ENCODE data around the gene ZP3. TPM values are rescaled to one million over a fixed set of nuclear protein-coding genes. Genes with fewer than 3 reads are reported as not detected.

Gene ZP3
- total RNA-seq (2022), result 5.6 TPM in 2 replicates
- Bru-seq, nascent RNA, result percentile 42 among the genes with signal in this experiment
- percentile 34 among the genes with signal in this experiment for BruChase-seq, experiment 1, labeled RNA remaining after a 6-hour chase
- BruChase-seq, experiment 2, labeled RNA remaining after a 2-hour chase, result percentile 40 among the genes with signal in this experiment
- long read RNA-seq, transcript ZP3-201 (9 exons, 1,483 nt), result major isoform, 8 of 14 reads
- long read RNA-seq, partial matches to known transcripts, result 0 of 14 reads
- long read RNA-seq, other reads (novel, unspliced or antisense), result 5 of 14 reads

GRCh38 chr7:76424413-76425111 is at the start of gene ZP3:
ZP3 (plus strand) TSS chr7:76424950; CDS start chr7:76424965, 15 bp downstream.
- Mint-ChIP-seq H3K27me3 (ENCODE audit: insufficient read depth, unreplicated experiment) (no peaks in the 10 kb centered on the region), H3K36me3 (ENCODE audit: insufficient read depth, unreplicated experiment) (no peaks in the 10 kb centered on the region), H3K27ac (ENCODE audit: low read depth, unreplicated experiment) (peak within 1 kb of the TSS; percentile 86), H3K9me3 (ENCODE audit: unreplicated experiment) (no peaks in the 10 kb centered on the region), H3K4me3 (ENCODE audit: unreplicated experiment) (peak within 1 kb of the TSS; percentile 1), H3K4me1 (ENCODE audit: insufficient read depth, unreplicated experiment) (peaks cover 21% of the 10 kb centered on the region)
- POLR2A ChIA-PET, result interaction anchor here (1.0 to 3.3 kb wide), 6 partner anchors 31 to 124 kb away, joined by 4 to 27 read pairs (median 5); partner anchors contain the start of gene YWHAG
- TF ChIP-seq CTCF (IDR thresholded peaks at IDR 0.05; ENCODE audit: unreplicated experiment), result no peak
- CTCF ChIA-PET, result interaction anchor here (0.6 to 1.6 kb wide), 7 partner anchors 36 to 975 kb away, joined by 3 read pairs; no protein-coding TSS in a partner anchor
- intact Hi-C loops (cut with micrococcal nuclease), result no loop called here
- no TSS peak for BruUV-seq (replicated peaks)
- DNase-seq (ENCODE audit: unreplicated experiment), result no peak

DNA sequence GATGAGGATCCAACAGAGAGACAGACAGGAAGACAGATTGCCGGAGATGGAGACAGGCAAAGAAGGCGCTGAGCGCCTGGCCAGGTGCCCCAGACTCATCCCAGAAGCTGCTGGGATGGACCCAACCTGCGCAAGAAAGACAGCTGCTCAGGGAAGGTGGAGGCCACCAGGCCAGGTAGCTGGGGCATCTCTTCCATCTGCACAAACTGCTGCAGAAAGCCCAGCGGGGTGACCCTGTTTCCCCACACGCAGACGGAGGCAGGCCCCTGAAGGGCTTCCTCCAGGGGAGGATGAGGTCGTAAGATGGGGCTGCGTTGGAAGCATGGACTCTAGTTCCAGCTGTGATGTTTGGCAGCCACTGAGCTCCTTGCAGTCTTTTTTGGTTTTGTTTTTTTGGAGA is 49.5 kb upstream of the ZP3 start:
- peaks cover 4% of the 10 kb centered on the region for H3K36me3 Mint-ChIP-seq (ENCODE audit: insufficient read depth, unreplicated experiment)
- CTCF ChIA-PET, result interaction anchor here (1.0 kb wide), 1 partner anchor 16 kb away, joined by 7 read pairs; no protein-coding TSS in a partner anchor
- no peak overlapping the region for H3K4me3 Mint-ChIP-seq (ENCODE audit: unreplicated experiment)
- no peaks in the 10 kb centered on the region for H3K9me3 Mint-ChIP-seq (ENCODE audit: unreplicated experiment)
- no peak for TF ChIP-seq CTCF (IDR thresholded peaks at IDR 0.05; ENCODE audit: unreplicated experiment)
- no TSS peak for BruUV-seq (replicated peaks)
- POLR2A ChIA-PET, result interaction anchor here (0.6 to 3.5 kb wide), 4 partner anchors 10 to 73 kb away, joined by 3 to 12 read pairs (median 4); partner anchors contain the start of gene YWHAG
- intact Hi-C loops (cut with micrococcal nuclease), result no loop called here
- DNase-seq (ENCODE audit: unreplicated experiment), result no peak
- H3K27ac Mint-ChIP-seq (ENCODE audit: low read depth, unreplicated experiment), result peak overlapping the region; percentile 32
- no peaks in the 10 kb centered on the region for H3K27me3 Mint-ChIP-seq (ENCODE audit: insufficient read depth, unreplicated experiment)
- H3K4me1 Mint-ChIP-seq (ENCODE audit: insufficient read depth, unreplicated experiment), result peaks cover 10% of the 10 kb centered on the region

DNA sequence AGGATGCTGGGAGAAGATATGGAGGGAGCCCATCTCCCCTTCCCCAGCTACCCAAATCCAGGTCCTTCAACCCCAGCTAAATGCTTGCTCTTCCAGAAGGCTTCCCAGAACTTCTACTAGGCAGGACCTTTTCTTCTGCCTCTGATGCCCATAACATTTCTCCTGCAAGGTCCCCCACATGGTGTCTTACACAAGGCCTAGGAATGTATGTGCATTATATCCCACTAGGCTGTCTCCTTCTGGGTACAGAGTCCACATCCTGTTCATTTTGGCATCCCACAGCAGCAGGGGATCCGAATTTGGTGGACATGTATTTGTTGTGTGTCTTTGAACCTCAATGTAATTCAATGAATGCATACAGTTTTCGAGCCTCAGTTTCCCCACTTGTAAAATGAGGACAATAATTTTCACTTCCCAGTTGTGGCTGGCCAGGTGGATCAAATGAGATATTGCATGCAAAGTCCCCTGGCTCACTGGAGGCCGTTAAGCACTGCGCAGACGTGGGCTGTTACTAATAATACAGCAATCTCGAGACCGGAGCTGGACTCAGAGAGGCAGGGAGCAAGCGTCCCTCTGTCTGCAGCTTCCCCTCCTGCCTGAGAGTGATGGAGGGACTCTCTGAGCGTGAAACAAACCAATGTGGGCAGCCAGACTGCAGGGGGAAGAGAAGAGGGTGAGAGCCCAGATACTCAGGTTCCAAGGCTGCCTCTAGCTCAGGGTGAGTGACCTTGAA is 47.4 kb upstream of the ZP3 start:
- POLR2A ChIA-PET, result interaction anchor here (0.6 to 3.5 kb wide), 3 partner anchors 12 to 18 kb away, joined by 3 to 12 read pairs (median 3); no protein-coding TSS in a partner anchor
- BruUV-seq (replicated peaks), result no TSS peak

More for the DNA sequence above, 47.4 kb upstream of the ZP3 start:
- Mint-ChIP-seq H3K27me3 (ENCODE audit: insufficient read depth, unreplicated experiment) (no peaks in the 10 kb centered on the region), H3K36me3 (ENCODE audit: insufficient read depth, unreplicated experiment) (peaks cover 8% of the 10 kb centered on the region), H3K4me1 (ENCODE audit: insufficient read depth, unreplicated experiment) (peaks cover 10% of the 10 kb centered on the region), H3K9me3 (ENCODE audit: unreplicated experiment) (no peaks in the 10 kb centered on the region), H3K4me3 (ENCODE audit: unreplicated experiment) (no peak overlapping the region), H3K27ac (ENCODE audit: low read depth, unreplicated experiment) (no peak overlapping the region)
- CTCF ChIA-PET, result interaction anchor here (1.2 kb wide), 1 partner anchor 13 kb away, joined by 3 read pairs; no protein-coding TSS in a partner anchor
- intact Hi-C loops (cut with micrococcal nuclease), result no loop called here
- DNase-seq (ENCODE audit: unreplicated experiment), result no peak
- no peak for TF ChIP-seq CTCF (IDR thresholded peaks at IDR 0.05; ENCODE audit: unreplicated experiment)
